ENCODE results near the gene SPA17.

- no peak for TF ChIP-seq CTCF (IDR thresholded peaks at IDR 0.05; ENCODE audit: poor library complexity, severe bottlenecking)
- no peak for TF ChIP-seq TAF1 (IDR thresholded peaks at IDR 0.05; ENCODE audit: low read depth)
- no peak for TF ChIP-seq EZH2 (IDR thresholded peaks at IDR 0.05; ENCODE audit: borderline replicate concordance, insufficient read depth, low read length, poor library complexity, severe bottlenecking)
- TF ChIP-seq SMC3 (conservative IDR thresholded peaks at IDR 0.05; ENCODE audit: poor library complexity), result no peak
- TF ChIP-seq POLR2AphosphoS5 (IDR thresholded peaks at IDR 0.05), result no peak
- TF ChIP-seq MXI1 (conservative IDR thresholded peaks at IDR 0.05; ENCODE audit: poor library complexity, severe bottlenecking), result no peak
Observed at GRCh38 chr11:124643042-124643604, 30.6 kb upstream of the SPA17 start.
